HG02973 (cell line): ENCODE measurements around the gene TMEM132C.

ENCODE experiments used
- ATAC-seq: cut with Tn5 transposase; IDR thresholded peaks from one replicate; pipeline ENCODE4 v1.9.1; 2021; ENCODE audit warnings: moderate library complexity; ENCODE audit not compliant: unreplicated experiment

TMEM132C gene

GRCh38 chr12:128338386-128339125 is 71.6 kb downstream of the TMEM132C start:
- ATAC-seq = no peak

- ATAC-seq = no peak
These were observed 72.2 kb downstream of the TMEM132C start for GRCh38 chr12:128339126-128339520.

- ATAC-seq = no peak
These were observed 72.7 kb downstream of the TMEM132C start for GRCh38 chr12:128339631-128340030.

- ATAC-seq = no peak
These were observed 86.3 kb downstream of the TMEM132C start for GRCh38 chr12:128353301-128353700.

- no peak for ATAC-seq
These were observed 89.6 kb downstream of the TMEM132C start for GRCh38 chr12:128356547-128356946.

- no peak for ATAC-seq
These were observed 94.5 kb downstream of the TMEM132C start for GRCh38 chr12:128361400-128361995.

- ATAC-seq = no peak
These were observed 98.1 kb downstream of the TMEM132C start for GRCh38 chr12:128365032-128365431.

GRCh38 chr12:128365651-128366231 is 98.8 kb downstream of the TMEM132C start:
- no peak for ATAC-seq

- no peak for ATAC-seq
These were observed 101.0 kb downstream of the TMEM132C start for GRCh38 chr12:128367961-128368360.

GRCh38 chr12:128381541-128381940 is 114.6 kb downstream of the TMEM132C start:
- no peak for ATAC-seq

GRCh38 chr12:128381946-128382345 is 115.0 kb downstream of the TMEM132C start:
- no peak for ATAC-seq

GRCh38 chr12:128382946-128383345 is 116.0 kb downstream of the TMEM132C start:
- no peak for ATAC-seq

- ATAC-seq = no peak
These were observed 116.5 kb downstream of the TMEM132C start for GRCh38 chr12:128383357-128383937.

- ATAC-seq = no peak
These were observed 118.8 kb downstream of the TMEM132C start for GRCh38 chr12:128385736-128386135.

- ATAC-seq = no peak
These were observed 120.9 kb downstream of the TMEM132C start for GRCh38 chr12:128387811-128388422.

GRCh38 chr12:128388461-128389000 is 121.6 kb downstream of the TMEM132C start:
- ATAC-seq = no peak

- ATAC-seq = no peak
These were observed 126.4 kb downstream of the TMEM132C start for GRCh38 chr12:128393346-128393745.

GRCh38 chr12:128394137-128394536 is 127.2 kb downstream of the TMEM132C start:
- ATAC-seq = no peak

GRCh38 chr12:128399253-128399652 is 132.3 kb downstream of the TMEM132C start:
- ATAC-seq = no peak

- no peak for ATAC-seq
These were observed 135.7 kb downstream of the TMEM132C start for GRCh38 chr12:128402486-128403243.
